ENCODE data around the gene JSRP1. TPM values are rescaled to one million over a fixed set of nuclear protein-coding genes. Genes with fewer than 3 reads are reported as not detected.

The JSRP1 gene
- not detected in 2 replicates for total RNA-seq

GRCh38 chr19:2255982-2256685 is at the start of gene JSRP1:
Gene JSRP1 (minus strand): TSS chr19:2256417. CDS start chr19:2255314, 1,103 bp downstream.

GRCh38 chr19:2282062-2282861 is 26.0 kb upstream of the JSRP1 start, which contains the start of gene PEAK3:
Gene PEAK3 (minus strand): TSS chr19:2282175. CDS start chr19:2280931, 1,244 bp downstream.

GRCh38 chr19:2249010-2249866 is 7.0 kb downstream of the JSRP1 start, which contains the start of gene AMH:
Gene AMH (plus strand): TSS chr19:2249323. CDS start chr19:2249333, 10 bp downstream.

GRCh38 chr19:2236314-2237050 is 19.7 kb downstream of the JSRP1 start, which contains the start of the genes PLEKHJ1 and SF3A2:
Gene PLEKHJ1 (minus strand): TSS chr19:2236329. CDS start chr19:2236248, 81 bp downstream.
Gene SF3A2 (plus strand): TSS chr19:2236824. CDS start chr19:2243419, 6,595 bp downstream.

Other genes with a start within 250 kb of the JSRP1 start
- gene BTBD2, start 240.7 kb downstream of the JSRP1 start, total RNA-seq, result 36.7 and 41.9 TPM in 2 replicates
- gene MKNK2, start 205.2 kb downstream of the JSRP1 start, total RNA-seq, result 72.4 and 92.7 TPM in 2 replicates
- gene MOB3A, start 160.1 kb downstream of the JSRP1 start, total RNA-seq, result 13.0 and 17.0 TPM in 2 replicates
- gene IZUMO4, start 159.5 kb downstream of the JSRP1 start, total RNA-seq, result under 0.01 TPM in 1 of 2 replicates, not detected in the other
- gene AP3D1, start 104.9 kb downstream of the JSRP1 start, total RNA-seq, result 67.9 and 86.1 TPM in 2 replicates
- 4.0 and 4.5 TPM in 2 replicates for gene DOT1L, start 92.5 kb downstream of the JSRP1 start, total RNA-seq
- 59.8 and 63.5 TPM in 2 replicates for gene PLEKHJ1, start 20.1 kb downstream of the JSRP1 start, total RNA-seq
- 24.9 and 39.0 TPM in 2 replicates for gene SF3A2, start 19.6 kb downstream of the JSRP1 start, total RNA-seq
- gene AMH, start 7.1 kb downstream of the JSRP1 start, total RNA-seq, result 0.76 and 0.97 TPM in 2 replicates
- not detected in 2 replicates for gene PEAK3, start 25.8 kb upstream of the JSRP1 start, total RNA-seq
- gene LINGO3, start 51.7 kb upstream of the JSRP1 start, total RNA-seq, result not detected in 2 replicates
- 163 and 319 TPM in 2 replicates for gene LSM7, start 72.2 kb upstream of the JSRP1 start, total RNA-seq
- 22.7 and 26.3 TPM in 2 replicates for gene SPPL2B, start 72.3 kb upstream of the JSRP1 start, total RNA-seq
- not detected in 2 replicates for gene TMPRSS9, start 103.8 kb upstream of the JSRP1 start, total RNA-seq
- 44.2 and 55.5 TPM in 2 replicates for gene TIMM13, start 171.2 kb upstream of the JSRP1 start, total RNA-seq
- 108 and 131 TPM in 2 replicates for gene LMNB2, start 200.5 kb upstream of the JSRP1 start, total RNA-seq
- 27.3 and 32.2 TPM in 2 replicates for gene GADD45B, start 219.7 kb upstream of the JSRP1 start, total RNA-seq

Data from epithelial cell of umbilical artery (primary cell).